GM19397 (cell line): ENCODE data around the gene HNRNPF.
A peak's percentile ranks its signal among the peaks of the same experiment; 100 is the strongest.

Experiments used
- ATAC-seq: cut with Tn5 transposase; IDR thresholded peaks from one replicate; pipeline ENCODE4 v1.9.1; 2021; ENCODE audit warnings: mild to moderate bottlenecking, moderate library complexity; ENCODE audit not compliant: unreplicated experiment

HNRNPF gene

GRCh38 chr10:43377424-43377883 is 31.5 kb downstream of the HNRNPF start:
- no peak for ATAC-seq

GRCh38 chr10:43376828-43377423 is 32.1 kb downstream of the HNRNPF start:
- no peak for ATAC-seq

GRCh38 chr10:43376046-43376635 is 32.8 kb downstream of the HNRNPF start:
- ATAC-seq = no peak

DNA sequence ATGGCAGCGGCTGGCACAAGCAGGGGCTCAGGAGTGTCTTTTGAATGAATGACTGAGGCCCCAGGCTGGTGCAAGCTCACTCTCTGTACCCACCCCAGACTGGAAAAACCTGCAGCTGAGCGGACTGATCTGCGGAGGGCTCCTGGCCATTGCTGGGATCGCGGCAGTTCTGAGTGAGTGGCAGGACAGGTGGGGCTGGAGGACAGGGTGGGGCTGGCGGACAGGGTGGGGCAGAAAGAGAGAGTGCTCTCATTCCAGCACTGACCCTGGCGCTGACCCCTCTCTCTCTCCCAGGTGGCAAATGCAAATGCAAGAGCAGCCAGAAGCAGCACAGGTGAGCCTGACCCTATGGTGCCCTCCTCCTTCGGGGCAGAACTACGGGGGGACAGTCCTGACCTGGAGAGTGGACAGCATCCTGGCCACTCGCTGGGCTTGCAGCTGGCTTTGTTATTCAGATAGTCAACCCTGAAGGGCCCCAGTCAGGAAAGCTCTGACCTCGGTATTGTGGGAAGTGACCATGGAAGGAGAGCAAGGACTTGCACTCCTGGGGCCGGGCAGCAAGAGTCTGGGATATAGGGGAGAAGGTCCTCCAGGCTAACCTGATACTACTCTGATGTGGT is 33.5 kb downstream of the HNRNPF start:
- no peak for ATAC-seq

- no peak for ATAC-seq
These were observed 34.8 kb downstream of the HNRNPF start for GRCh38 chr10:43374194-43374593.

DNA sequence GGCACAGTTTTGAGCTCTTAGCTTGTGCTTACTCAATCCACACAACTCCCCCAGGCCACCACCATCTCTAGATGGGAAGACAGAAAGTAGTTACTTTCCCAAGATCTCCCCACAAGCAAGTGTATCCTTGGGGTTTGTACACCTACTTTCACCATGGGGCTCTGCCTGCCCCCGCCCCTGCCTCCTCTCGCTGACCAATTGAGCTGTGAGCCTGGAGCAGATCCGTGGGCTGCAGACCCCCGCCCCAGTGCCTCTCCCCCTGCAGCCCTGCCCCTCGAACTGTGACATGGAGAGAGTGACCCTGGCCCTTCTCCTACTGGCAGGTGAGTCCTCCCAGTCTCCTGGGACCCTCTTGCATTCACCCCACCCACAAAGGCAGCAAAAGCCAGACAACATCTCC is 35.5 kb downstream of the HNRNPF start:
- no peak for ATAC-seq

- no peak for ATAC-seq
These were observed 36.1 kb downstream of the HNRNPF start for GRCh38 chr10:43372765-43373361.

GRCh38 chr10:43371418-43371817 is 37.6 kb downstream of the HNRNPF start, which contains the start of gene FXYD4:
TSS of gene FXYD4 (plus strand) at chr10:43371636. CDS start at chr10:43373747, 2,111 bp downstream.
- ATAC-seq = no peak

DNA sequence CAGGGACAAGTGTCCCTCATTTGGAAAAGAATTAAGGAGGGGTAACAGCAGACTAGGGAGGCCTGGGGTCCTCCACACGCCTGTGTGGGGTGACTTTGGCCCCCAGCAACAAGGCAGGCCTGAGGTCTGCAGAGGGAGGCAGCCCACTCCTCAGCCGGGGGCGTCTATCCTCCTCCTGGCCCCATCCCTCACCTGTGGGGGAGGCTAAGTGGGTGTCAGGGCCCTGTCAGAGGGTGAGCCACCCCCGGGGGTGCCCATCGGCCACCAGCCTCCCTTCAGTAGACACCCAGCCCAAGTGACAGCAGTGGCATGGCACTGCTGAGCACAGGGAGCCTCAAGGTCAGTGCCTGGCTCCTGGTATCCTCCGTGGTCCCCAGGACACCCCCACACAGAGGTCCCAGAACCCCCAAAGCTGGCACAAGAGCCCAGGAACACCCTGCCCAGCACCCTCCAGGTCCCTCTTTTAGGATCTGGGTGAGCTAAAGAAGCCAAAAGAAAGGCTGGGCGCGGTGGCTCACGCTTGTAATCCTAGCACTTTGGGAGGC is 38.2 kb downstream of the HNRNPF start:
- ATAC-seq = no peak

DNA sequence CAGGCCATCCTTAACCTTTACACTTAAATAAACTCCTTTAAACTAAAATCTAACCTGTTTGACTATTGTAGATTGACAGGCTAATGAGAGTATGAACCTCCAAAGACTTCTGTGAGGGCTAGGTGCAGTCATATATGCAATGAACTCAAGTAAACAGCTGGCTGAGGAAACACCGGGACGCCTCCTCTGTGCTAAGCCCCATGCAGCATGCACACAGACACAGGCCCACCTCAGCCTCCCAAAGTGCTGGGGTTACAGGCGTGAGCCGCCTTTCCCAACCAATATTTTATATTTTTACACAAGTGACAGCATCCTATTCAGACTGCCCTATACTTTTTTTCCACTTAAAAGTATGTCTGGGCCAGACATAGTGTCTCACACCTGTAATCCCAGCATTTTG is 39.1 kb downstream of the HNRNPF start:
- ATAC-seq = no peak

- ATAC-seq = no peak
These were observed 44.0 kb downstream of the HNRNPF start for GRCh38 chr10:43365001-43365400.

- peak; percentile 97 for ATAC-seq
These were observed 46.7 kb downstream of the HNRNPF start for GRCh38 chr10:43362191-43362839.

- no peak for ATAC-seq
These were observed 47.3 kb downstream of the HNRNPF start for GRCh38 chr10:43361547-43362190.

DNA sequence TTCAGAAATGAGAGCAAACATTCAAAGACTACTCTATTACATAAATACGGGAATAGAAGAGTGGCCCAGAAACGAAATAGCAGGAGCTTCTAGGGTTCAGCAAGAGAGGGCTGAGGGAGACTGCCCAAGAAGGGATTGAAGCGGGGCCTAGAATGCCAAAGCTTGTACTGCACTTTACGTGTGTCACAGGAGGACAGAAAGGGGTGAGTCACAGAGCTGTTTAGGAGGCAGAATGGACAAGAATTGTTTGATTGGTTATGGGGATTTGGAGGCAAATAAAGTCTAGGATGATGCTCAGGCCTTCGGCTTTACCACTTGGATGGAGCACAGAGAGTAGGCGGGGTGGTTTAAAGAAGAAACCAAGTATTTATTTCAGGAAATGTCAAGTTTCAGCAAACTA is 48.9 kb downstream of the HNRNPF start:
- ATAC-seq = no peak

DNA sequence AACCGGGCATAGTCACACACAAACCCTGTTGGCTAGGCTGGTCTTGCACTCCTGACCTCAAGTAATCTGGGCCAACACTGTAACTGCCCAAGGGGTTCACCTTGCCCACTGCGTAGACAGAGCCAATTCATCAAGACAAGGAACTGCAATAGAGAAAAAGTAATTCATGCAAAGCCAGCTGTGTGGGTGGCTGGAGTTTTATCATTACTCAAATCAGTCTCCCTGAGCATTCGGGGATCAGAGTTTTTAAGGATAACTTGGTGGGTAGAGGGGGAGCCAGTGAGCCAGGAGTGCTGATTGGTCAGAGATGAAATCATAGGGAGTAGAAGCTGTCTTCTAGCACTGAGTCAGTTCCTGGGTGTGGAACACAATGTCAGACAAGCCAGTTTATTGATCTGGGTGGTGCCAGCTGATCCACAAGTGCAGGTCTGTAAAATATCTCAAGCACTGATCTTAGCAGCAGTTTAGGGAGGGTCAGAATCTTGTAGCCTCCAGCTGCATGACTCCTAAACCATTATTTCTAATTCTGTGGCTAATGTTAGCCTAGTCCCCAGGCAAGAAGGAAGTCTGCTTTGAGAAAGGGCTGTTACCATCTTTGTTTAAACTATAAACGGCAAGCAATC is 53.1 kb downstream of the HNRNPF start:
- no peak for ATAC-seq

- no peak for ATAC-seq
These were observed 54.1 kb downstream of the HNRNPF start for GRCh38 chr10:43354879-43355380.

- ATAC-seq = no peak
These were observed 54.7 kb downstream of the HNRNPF start for GRCh38 chr10:43354330-43354635.

GRCh38 chr10:43353495-43354329 is 55.3 kb downstream of the HNRNPF start:
- no peak for ATAC-seq

- no peak for ATAC-seq
These were observed 56.0 kb downstream of the HNRNPF start for GRCh38 chr10:43352951-43353350.
